ENCODE results near the gene BAG5. TPM values are rescaled to one million over a fixed set of nuclear protein-coding genes. Genes with fewer than 3 reads are reported as not detected.
A peak's percentile ranks its signal among the peaks of the same experiment; 100 is the strongest.

Gene BAG5
- total RNA-seq, 1 experiment from 2014 or later, result 22.5 TPM

GRCh38 chr14:103581206-103581605 is 18.7 kb upstream of the BAG5 start:
- TSS peak; percentile 25 for BruUV-seq (replicated peaks)
- H3K4me3 ChIP-seq (ENCODE audit: low read depth in 2 of 2, low read length in 2 of 2), result no peak overlapping the region
- no peaks in the 10 kb centered on the region for H3K36me3 ChIP-seq (ENCODE audit: control insufficient read depth, insufficient read depth, low read length)
- intact Hi-C loops (cut with micrococcal nuclease; ENCODE audit: unreplicated experiment) (no loop called here), in situ Hi-C loops (cut with HindIII; ENCODE audit: low pct_unique_long_range_greater_than_20kb, low sequenced_read_pairs) (no loop called here)
- no peak overlapping the region for H3K27ac ChIP-seq (ENCODE audit: low read length)
- POLR2A ChIA-PET, result no interaction called here
- H3K27me3 ChIP-seq (ENCODE audit: control insufficient read depth, insufficient read depth, low read length), result no peaks in the 10 kb centered on the region
- no peaks in the 10 kb centered on the region for H3K9me3 ChIP-seq (ENCODE audit: control insufficient read depth, insufficient read depth, low read depth, low read length)
- no peak for ATAC-seq
- no peak for DNase-seq (ENCODE audit: low read depth, low spot score)
- TF ChIP-seq SIN3A (IDR thresholded peaks at IDR 0.05; ENCODE audit: borderline replicate concordance, insufficient read depth, low read depth, low read length) (no peak), CTCF (IDR thresholded peaks at IDR 0.05) (no peak), REST (IDR thresholded peaks at IDR 0.05; ENCODE audit: insufficient read depth in 1 of 2, low read depth in 2 of 2, low read length in 1 of 2) (no peak), TCF7L2 (IDR thresholded peaks at IDR 0.05; ENCODE audit: low read depth, low read length) (no peak), POLR2AphosphoS5 (IDR thresholded peaks at IDR 0.05; ENCODE audit: low read depth, low read length) (no peak)
- CTCF ChIA-PET, result no interaction called here
- H3K4me1 ChIP-seq (ENCODE audit: control insufficient read depth, insufficient read depth, low read length), result no peaks in the 10 kb centered on the region; the same call in none of the 2 replicates

GRCh38 chr14:103578401-103579075 is 16.1 kb upstream of the BAG5 start:
- no peak overlapping the region for H3K4me3 ChIP-seq (ENCODE audit: low read depth in 2 of 2, low read length in 2 of 2)
- in situ Hi-C loops (cut with HindIII; ENCODE audit: low pct_unique_long_range_greater_than_20kb, low sequenced_read_pairs) (no loop called here), intact Hi-C loops (cut with micrococcal nuclease; ENCODE audit: unreplicated experiment) (no loop called here)
- CTCF ChIA-PET, result no interaction called here
- ATAC-seq (no peak), DNase-seq (ENCODE audit: low read depth, low spot score) (no peak)
- POLR2A ChIA-PET, result no interaction called here
- no peaks in the 10 kb centered on the region for H3K27me3 ChIP-seq (ENCODE audit: control insufficient read depth, insufficient read depth, low read length)
- H3K9me3 ChIP-seq (ENCODE audit: control insufficient read depth, insufficient read depth, low read depth, low read length), result no peaks in the 10 kb centered on the region
- no TSS peak for BruUV-seq (replicated peaks)
- no peak for TF ChIP-seq REST (IDR thresholded peaks at IDR 0.05; ENCODE audit: insufficient read depth in 1 of 2, low read depth in 2 of 2, low read length in 1 of 2)
- TF ChIP-seq SIN3A (IDR thresholded peaks at IDR 0.05; ENCODE audit: borderline replicate concordance, insufficient read depth, low read depth, low read length), result no peak
- no peak for TF ChIP-seq TCF7L2 (IDR thresholded peaks at IDR 0.05; ENCODE audit: low read depth, low read length)
- TF ChIP-seq CTCF (IDR thresholded peaks at IDR 0.05), result no peak
- no peak for TF ChIP-seq POLR2AphosphoS5 (IDR thresholded peaks at IDR 0.05; ENCODE audit: low read depth, low read length)
- H3K36me3 ChIP-seq (ENCODE audit: control insufficient read depth, insufficient read depth, low read length), result no peaks in the 10 kb centered on the region; the same call in 1 of the 2 replicates
- H3K27ac ChIP-seq (ENCODE audit: low read length), result no peak overlapping the region
- no peaks in the 10 kb centered on the region; the same call in none of the 2 replicates for H3K4me1 ChIP-seq (ENCODE audit: control insufficient read depth, insufficient read depth, low read length)
